ENCODE data around the gene WDR86.

- TF ChIP-seq CTCF (IDR thresholded peaks at IDR 0.05) (no peak), POLR2A (IDR thresholded peaks at IDR 0.05) (no peak)
Observed at GRCh38 chr7:151456276-151456675, 46.4 kb upstream of the WDR86 start.
